Pancreas (tissue), 10 donors: ENCODE results near the gene FHIT. TPM values are rescaled to one million over a fixed set of nuclear protein-coding genes. Genes with fewer than 3 reads are reported as not detected.

Source experiments
- ATAC-seq, 4 donors: fragments of 200-7000 bp; cut with Tn5 transposase; one replicate each; pipeline versions ENCODE4 v1.8.0 to v1.9.1; 2020; ENCODE audit warnings: mild to moderate bottlenecking in 4 of 4, moderate library complexity in 4 of 4
- DNase-seq, 6 donors: peaks; one replicate each; pipeline ENCODE4 v3.0.0-alpha.2; 2020
- FAIRE-seq: peaks from 2 replicates; lab custom pipeline; 2012; peaks lifted over from hg19 to GRCh38; lab: Jason Lieb, UNC
- H3K27ac ChIP-seq, 4 donors: fragments of 200-600 bp; sonication (generic); 1 replicate in 3 of 4; 2 replicates in 1 of 4; pipeline versions ENCODE4 v1.5.0 to v1.8.0; 2020
- H3K27me3 ChIP-seq, 4 donors: fragments of 200-600 bp; one replicate each; pipeline ENCODE4 v1.8.0; 2021
- H3K36me3 ChIP-seq, 3 donors: fragments of 200-600 bp; sonication (generic) in 1 of 3; one replicate each; pipeline versions ENCODE4 v1.5.0 to v1.8.0; 2020 to 2021
- H3K4me1 ChIP-seq, 3 donors: fragments of 200-600 bp; one replicate each; pipeline ENCODE4 v1.8.0; 2021
- H3K4me3 ChIP-seq, 4 donors: fragments of 200-600 bp; sonication (generic) in 2 of 4; one replicate each; pipeline versions ENCODE4 v1.5.0 to v1.8.0; 2020 to 2021
- H3K9me3 ChIP-seq, 4 donors: fragments of 200-600 bp; one replicate each; pipeline ENCODE4 v1.8.0; 2021
- WGBS, 2 donors: extraction: QIAGEN DNeasy Blood & Tissue Kit; methylation state at CpG; one replicate each; pipeline ENCODE4 v1.1.7; 2013; 5-methylcytosine and 5-hydroxymethylcytosine counted together
- intact Hi-C, 3 donors: fragments of 100-400 bp; cut with DNase I; formaldehyde crosslinking; loops; one replicate each; pipeline versions ENCODE4 v1.11.1 to v1.14.2; 2022
- polyA plus RNA-seq, 2 donors: library from polyadenylated mRNA; stranded (reverse); fragments of 200-250 nt; gene quantifications; one replicate each; pipeline ENCODE4 v1.2.3, GENCODE V29; 2013
- total RNA-seq, 6 donors: library from RNA; stranded (reverse); fragmentation: NEBNext Ultra II Directional in 4 of 6; extraction: Animal tissue kit (Norgen Biotek cat#: 25700) in 4 of 6; gene quantifications; one replicate each; pipeline versions ENCODE4 v1.2.1 to v1.2.4, GENCODE V29; 2021 to 2023
- TF ChIP-seq, protein P1 (sequence below), 4 donors: fragments of 200-600 bp; sonication (generic) in 3 of 4; IDR thresholded peaks; one replicate each; pipeline versions ENCODE4 v1.5.0 to v1.8.0; 2021; ENCODE audit warnings: antibody characterized with exemption in 4 of 4
- donor health status: healthy with polysubstance abuse.
- donor health status: DM: no; HTN: no; CAD: no; lungs with moderate emphysema.
- donor health status: DM: no; HTN: no; CAD: no.
- donor health status: control.
- donor health status: control.
- donor health status: Bipolar disorder and iron deficiency.
- donor health status: DM: yes; HTN: yes; CAD: no.
- donor health status: DM: no; HTN: no; CAD: no.
- donor health status: DM: no; HTN: no; CAD: no.
- donor health status: DM: yes; HTN: yes; CAD: no.

The FHIT gene
- total and polyA plus RNA-seq, 8 donors = 4.8 to 15.7 (median 8.0) TPM

DNA sequence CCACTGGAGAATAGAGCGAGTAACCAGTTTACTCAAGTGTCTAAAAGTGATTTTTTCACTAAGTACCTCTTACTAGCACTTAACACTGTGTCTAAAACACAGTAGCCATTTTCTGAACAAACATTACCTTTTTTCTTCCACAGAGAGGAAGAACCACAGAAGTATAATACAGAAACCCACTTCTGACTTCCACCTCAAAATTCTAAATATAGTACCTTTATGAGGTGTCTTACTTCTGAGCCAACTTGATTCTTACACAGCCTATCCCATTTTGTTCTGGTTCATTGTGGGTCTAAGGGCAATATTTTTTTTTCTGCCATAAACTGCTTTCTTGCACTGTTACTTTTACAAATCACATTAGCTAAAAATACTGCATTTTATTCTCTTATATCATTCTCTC is 821.0 kb downstream of the FHIT start:
- H3K4me1 ChIP-seq = no peaks in the 10 kb centered on the region
- no peak overlapping the region for H3K4me3 ChIP-seq
- FAIRE-seq (no peak), ATAC-seq (no peak), DNase-seq (no peak)
- H3K27me3 ChIP-seq = no peaks in the 10 kb centered on the region
- no peaks in the 10 kb centered on the region for H3K9me3 ChIP-seq
- 89 to 96% methylated on average over 1 of the region's 1 CpG for WGBS, 2 donors
- H3K27ac ChIP-seq = no peak overlapping the region
- no peaks in the 10 kb centered on the region for H3K36me3 ChIP-seq
- intact Hi-C loops = no loop called here
- TF ChIP-seq, protein P1, sequence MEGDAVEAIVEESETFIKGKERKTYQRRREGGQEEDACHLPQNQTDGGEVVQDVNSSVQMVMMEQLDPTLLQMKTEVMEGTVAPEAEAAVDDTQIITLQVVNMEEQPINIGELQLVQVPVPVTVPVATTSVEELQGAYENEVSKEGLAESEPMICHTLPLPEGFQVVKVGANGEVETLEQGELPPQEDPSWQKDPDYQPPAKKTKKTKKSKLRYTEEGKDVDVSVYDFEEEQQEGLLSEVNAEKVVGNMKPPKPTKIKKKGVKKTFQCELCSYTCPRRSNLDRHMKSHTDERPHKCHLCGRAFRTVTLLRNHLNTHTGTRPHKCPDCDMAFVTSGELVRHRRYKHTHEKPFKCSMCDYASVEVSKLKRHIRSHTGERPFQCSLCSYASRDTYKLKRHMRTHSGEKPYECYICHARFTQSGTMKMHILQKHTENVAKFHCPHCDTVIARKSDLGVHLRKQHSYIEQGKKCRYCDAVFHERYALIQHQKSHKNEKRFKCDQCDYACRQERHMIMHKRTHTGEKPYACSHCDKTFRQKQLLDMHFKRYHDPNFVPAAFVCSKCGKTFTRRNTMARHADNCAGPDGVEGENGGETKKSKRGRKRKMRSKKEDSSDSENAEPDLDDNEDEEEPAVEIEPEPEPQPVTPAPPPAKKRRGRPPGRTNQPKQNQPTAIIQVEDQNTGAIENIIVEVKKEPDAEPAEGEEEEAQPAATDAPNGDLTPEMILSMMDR (IDR thresholded peaks at IDR 0.05) = no peak

DNA sequence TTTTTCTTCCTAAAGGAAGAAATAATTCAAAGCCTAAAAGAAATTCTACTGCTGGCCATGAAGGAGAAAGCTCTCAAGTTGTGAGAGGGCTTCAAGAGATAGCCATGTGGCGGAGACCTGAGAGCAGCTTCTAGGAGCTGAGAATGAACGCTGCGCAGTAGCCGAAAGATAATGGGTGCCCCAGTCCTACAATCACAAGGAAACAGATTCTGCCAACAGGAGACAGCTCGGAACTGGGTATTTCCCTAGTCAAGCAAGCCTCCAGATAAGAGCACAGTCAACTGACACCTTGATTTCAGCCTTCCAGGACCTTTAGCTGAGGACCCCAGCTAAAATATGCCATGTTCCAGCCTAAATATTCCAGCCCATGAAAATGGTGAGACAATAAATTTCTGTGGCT is 824.1 kb downstream of the FHIT start:
- 94 to 100% methylated on average over 5 of the region's 5 CpGs for WGBS, 2 donors
- TF ChIP-seq, protein P1 (IDR thresholded peaks at IDR 0.05) = no peak
- H3K27me3 ChIP-seq = no peaks in the 10 kb centered on the region
- no peak overlapping the region for H3K27ac ChIP-seq
- no peak for ATAC-seq
- intact Hi-C loops = no loop called here
- no peaks in the 10 kb centered on the region for H3K9me3 ChIP-seq
- no peak overlapping the region for H3K4me3 ChIP-seq
- no peak for DNase-seq
- no peaks in the 10 kb centered on the region for H3K36me3 ChIP-seq
- peaks cover 0 to 2% (median 2%) of the 10 kb centered on the region in 3 donors for H3K4me1 ChIP-seq
- FAIRE-seq = no peak

DNA sequence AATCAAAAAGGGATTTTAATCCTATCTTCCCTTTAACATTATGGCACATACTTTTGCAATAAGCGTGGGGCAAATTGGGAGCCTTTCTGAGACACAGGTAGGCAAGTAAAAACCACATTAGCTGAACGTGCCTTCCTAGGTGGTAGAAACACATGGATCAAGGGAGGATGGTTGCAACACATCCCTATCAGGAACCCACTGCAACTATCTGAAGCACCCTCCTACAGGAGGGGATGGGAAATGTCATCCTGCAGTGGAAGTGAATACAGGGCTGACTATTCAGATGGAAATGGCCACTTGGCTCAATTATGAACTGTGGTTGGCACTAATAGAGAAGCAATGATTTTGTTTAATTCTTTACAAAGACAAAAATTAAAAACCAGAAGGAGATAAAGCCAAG is 826.3 kb downstream of the FHIT start:
- DNase-seq = no peak
- TF ChIP-seq, protein P1 (IDR thresholded peaks at IDR 0.05) = no peak
- Histone ChIP-seq H3K27ac (no peak overlapping the region), H3K4me3 (no peak overlapping the region), H3K27me3 (no peaks in the 10 kb centered on the region), H3K9me3 (no peaks in the 10 kb centered on the region), H3K36me3 (no peaks in the 10 kb centered on the region), H3K4me1 (peaks cover 0 to 6% (median 4%) of the 10 kb centered on the region in 3 donors)
- WGBS, 2 donors = 92 to 95% methylated on average over 2 of the region's 2 CpGs
- ATAC-seq = no peak
- intact Hi-C loops = no loop called here
- no peak for FAIRE-seq

DNA sequence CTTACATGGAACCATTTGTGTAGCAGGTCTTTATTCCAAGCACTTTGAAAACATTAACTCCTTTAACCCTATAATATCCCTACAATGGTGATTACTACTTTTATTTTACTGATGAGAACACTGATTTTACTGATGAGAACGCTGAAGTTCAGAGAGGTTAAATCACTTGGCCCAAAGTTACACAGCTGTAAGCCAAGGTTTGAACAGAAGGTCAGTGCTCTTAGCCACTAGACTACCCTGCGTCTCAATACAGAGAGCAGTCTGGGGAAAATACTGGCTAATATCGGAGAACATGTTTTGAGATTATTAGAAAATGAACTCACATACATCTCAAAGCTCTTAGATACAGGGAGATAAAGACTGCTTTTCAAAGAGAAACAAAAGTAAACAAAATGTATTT is 827.2 kb downstream of the FHIT start:
- no peaks in the 10 kb centered on the region for H3K36me3 ChIP-seq
- DNase-seq (no peak), FAIRE-seq (no peak), ATAC-seq (no peak)
- H3K27ac ChIP-seq = no peak overlapping the region
- WGBS, 2 donors = 86 to 89% methylated on average over 3 of the region's 3 CpGs
- no peaks in the 10 kb centered on the region for H3K27me3 ChIP-seq
- intact Hi-C loops = no loop called here
- H3K9me3 ChIP-seq = no peaks in the 10 kb centered on the region
- peaks cover 0 to 6% (median 4%) of the 10 kb centered on the region in 3 donors for H3K4me1 ChIP-seq
- H3K4me3 ChIP-seq = no peak overlapping the region
- TF ChIP-seq, protein P1 (IDR thresholded peaks at IDR 0.05) = no peak

DNA sequence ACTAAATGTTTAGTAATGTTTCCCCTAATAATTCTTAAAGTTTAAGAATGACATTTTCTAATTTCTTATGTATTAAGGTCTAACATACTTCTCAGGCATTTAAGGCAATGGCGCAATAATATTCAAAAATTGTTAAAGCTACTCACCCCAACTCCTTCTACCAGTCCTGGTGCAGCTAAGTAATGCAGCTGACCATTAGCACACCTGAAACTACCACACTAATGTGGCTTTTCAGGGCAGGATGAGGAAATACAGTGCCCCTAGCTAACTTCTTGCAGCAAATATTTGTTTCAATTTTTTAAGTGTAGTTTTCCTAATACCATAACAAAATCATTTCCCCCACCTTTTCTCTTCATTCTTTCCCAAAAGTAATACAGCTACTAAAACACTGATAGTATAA is 827.7 kb downstream of the FHIT start:
- no peaks in the 10 kb centered on the region for H3K9me3 ChIP-seq
- FAIRE-seq = no peak
- no peak overlapping the region for H3K4me3 ChIP-seq
- TF ChIP-seq, protein P1 (IDR thresholded peaks at IDR 0.05) = no peak
- WGBS, 2 donors = 97 to 98% methylated on average over 1 of the region's 1 CpG
- no peaks in the 10 kb centered on the region for H3K27me3 ChIP-seq
- no peak overlapping the region for H3K27ac ChIP-seq
- intact Hi-C loops = no loop called here
- no peak for ATAC-seq
- H3K36me3 ChIP-seq = no peaks in the 10 kb centered on the region
- DNase-seq = no peak
- H3K4me1 ChIP-seq = peaks cover 0 to 6% (median 4%) of the 10 kb centered on the region in 3 donors
